Stimulated activated CD4-positive, alpha-beta T cell treated with anti-CD3 and anti-CD28 coated beads, TNF-alpha, amount 100 ng/mL, for 4 hours (primary cell): ENCODE results near the gene MXRA8.
A peak's percentile ranks its signal among the peaks of the same experiment; 100 is the strongest.

Experiments
- DNase-seq, 3 experiments: peaks; one replicate each; pipeline ENCODE4 v3.0.0-alpha.2; 2020; ENCODE audit warnings: low read depth in 3 of 3

The MXRA8 gene

GRCh38 chr1:1307261-1307922, 51.0 kb downstream of the MXRA8 start:
- no peak for DNase-seq

- no peak for DNase-seq
These were observed 51.6 kb downstream of the MXRA8 start for GRCh38 chr1:1306661-1307260.

- no peak for DNase-seq
These were observed 52.2 kb downstream of the MXRA8 start for GRCh38 chr1:1306070-1306660.

- peak; percentile 50 to 65 (median 59) for DNase-seq
These were observed 52.9 kb downstream of the MXRA8 start for GRCh38 chr1:1305300-1306069.

GRCh38 chr1:1304331-1305299, 53.7 kb downstream of the MXRA8 start:
- no peak for DNase-seq

- DNase-seq = no peak
These were observed 54.6 kb downstream of the MXRA8 start for GRCh38 chr1:1303736-1304135.

GRCh38 chr1:1302951-1303509, 55.3 kb downstream of the MXRA8 start:
- no peak for DNase-seq
